Left cardiac atrium (tissue), 4 donors: ENCODE measurements around the gene ZNF316. TPM values are rescaled to one million over a fixed set of nuclear protein-coding genes. Genes with fewer than 3 reads are reported as not detected.

ENCODE experiments used
- ATAC-seq, 2 donors: fragments of 200-7000 bp; cut with Tn5 transposase; one replicate each; pipeline ENCODE4 v1.9.1; 2020; ENCODE audit warnings: mild to moderate bottlenecking in 2 of 2, moderate library complexity in 2 of 2
- DNase-seq: peaks from one replicate; pipeline ENCODE4 v3.0.0-alpha.2; 2020
- intact Hi-C, 2 donors: fragments of 100-400 bp; cut with DNase I; formaldehyde crosslinking; loops; one replicate each; pipeline versions ENCODE4 v1.14.1 to v1.15.1; 2022 to 2023
- long read RNA-seq: library from polyadenylated mRNA; unstranded; transcript quantifications from one replicate; pipeline ENCODE4 v2.0.0, GENCODE V29; 2021
- total RNA-seq, 2 donors: library from RNA; stranded (reverse); fragmentation: NEBNext Ultra II Directional; extraction: Animal tissue kit (Norgen Biotek cat#: 25700); gene quantifications; one replicate each; pipeline ENCODE4 v1.2.1, GENCODE V29; 2021
- donor health status: DM: no; HTN: yes; CAD: no.
- donor health status: DM: no; HTN: yes; CAD: no; lungs with severe emphysema.
- donor health status: DM: yes; HTN: yes; CAD: no.
- donor health status: Dilated cardiomyopathy.

ZNF316 gene
- total RNA-seq, result 10 to 100 TPM; 16.7 to 18.3 TPM
- long read RNA-seq, result 0 reads

- peak; percentile 71 for DNase-seq
- intact Hi-C loops, result no loop called here
Observed at GRCh38 chr7:6636741-6637543, at the start of gene ZNF316. ZNF316 (plus strand) TSS chr7:6637318; CDS start chr7:6642410, 5,092 bp downstream.

GRCh38 chr7:6588566-6588965 lies 48.6 kb upstream of the ZNF316 start:
- intact Hi-C loops, result no loop called here
- ATAC-seq (no peak), DNase-seq (no peak)

More at GRCh38 chr7:6636741-6637543, at the start of gene ZNF316:
- ATAC-seq, result peak; percentile 83 to 93

DNA sequence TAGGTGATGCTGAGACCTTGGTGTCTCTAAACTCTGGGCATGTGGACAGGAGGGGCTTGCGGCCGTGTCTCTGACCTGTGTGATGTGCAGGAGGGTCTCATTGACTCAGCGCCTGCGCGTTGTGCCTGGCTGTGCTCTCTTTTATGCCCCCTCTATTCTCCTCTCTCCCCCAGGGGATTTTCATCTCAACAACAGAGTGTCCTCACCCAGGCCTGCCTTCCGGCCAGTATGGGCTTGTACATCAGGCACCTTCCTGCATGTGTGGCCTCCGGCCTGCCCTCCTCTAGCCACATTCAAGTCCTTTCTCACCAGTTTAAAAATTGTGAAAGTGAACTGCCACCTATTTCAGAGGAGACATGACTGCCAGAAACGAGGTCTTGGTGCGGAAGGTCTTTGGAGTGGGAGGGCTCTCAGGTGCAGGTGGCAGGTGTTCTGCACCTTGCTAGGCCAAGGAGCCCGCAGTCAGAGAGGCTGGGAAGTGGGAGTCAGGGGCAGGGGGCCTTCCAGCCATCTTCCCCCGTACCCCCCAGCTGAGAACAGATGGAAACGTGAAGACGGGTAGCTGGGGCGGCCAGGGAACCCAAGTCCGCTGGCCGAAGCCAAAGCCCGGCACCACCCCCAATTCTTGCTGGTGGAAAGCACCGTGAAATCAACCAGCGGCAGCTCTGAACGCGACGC lies 47.8 kb upstream of the ZNF316 start:
- ATAC-seq, result no peak
- no peak for DNase-seq
- intact Hi-C loops, result no loop called here

- intact Hi-C loops, result no loop called here
- peak; percentile 79 for DNase-seq
- ATAC-seq, result peak; percentile 94 to 97
Observed at GRCh38 chr7:6589829-6590644, 47.1 kb upstream of the ZNF316 start, which contains the start of gene INTS15. INTS15 (plus strand) TSS chr7:6590021; CDS start chr7:6590284, 263 bp downstream.

GRCh38 chr7:6590645-6591110 lies 46.4 kb upstream of the ZNF316 start:
- ATAC-seq (no peak), DNase-seq (no peak)
- intact Hi-C loops, result no loop called here

- intact Hi-C loops, result no loop called here
- ATAC-seq (no peak), DNase-seq (no peak)
Observed at GRCh38 chr7:6600093-6600492, 37.0 kb upstream of the ZNF316 start.

DNA sequence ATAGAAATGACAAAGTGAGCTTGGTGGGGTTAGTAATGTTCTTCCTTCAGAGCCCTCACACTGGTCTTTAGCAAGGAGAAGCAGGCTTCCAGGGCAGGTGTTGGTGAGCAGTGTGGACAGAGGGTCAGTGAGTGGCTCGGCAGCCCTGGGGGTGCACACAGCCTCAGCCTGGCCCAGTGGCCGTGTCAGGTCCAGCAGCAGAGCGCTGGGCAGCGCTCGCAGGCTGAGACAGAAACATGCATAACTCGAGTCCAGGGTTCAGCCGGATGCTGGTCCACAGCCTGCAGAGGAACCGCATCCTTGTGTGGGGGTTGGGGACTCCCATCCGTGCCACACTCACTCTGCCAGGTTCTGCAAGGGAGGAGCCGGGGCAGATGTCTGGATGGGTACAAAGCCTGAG lies 32.7 kb upstream of the ZNF316 start:
- intact Hi-C loops, result no loop called here
- no peak for ATAC-seq

GRCh38 chr7:6606866-6607583 lies 30.1 kb upstream of the ZNF316 start:
- peak; percentile 13 to 15 for ATAC-seq
- intact Hi-C loops, result no loop called here
- no peak for DNase-seq

More for the DNA sequence above, 32.7 kb upstream of the ZNF316 start:
- DNase-seq, result no peak

DNA sequence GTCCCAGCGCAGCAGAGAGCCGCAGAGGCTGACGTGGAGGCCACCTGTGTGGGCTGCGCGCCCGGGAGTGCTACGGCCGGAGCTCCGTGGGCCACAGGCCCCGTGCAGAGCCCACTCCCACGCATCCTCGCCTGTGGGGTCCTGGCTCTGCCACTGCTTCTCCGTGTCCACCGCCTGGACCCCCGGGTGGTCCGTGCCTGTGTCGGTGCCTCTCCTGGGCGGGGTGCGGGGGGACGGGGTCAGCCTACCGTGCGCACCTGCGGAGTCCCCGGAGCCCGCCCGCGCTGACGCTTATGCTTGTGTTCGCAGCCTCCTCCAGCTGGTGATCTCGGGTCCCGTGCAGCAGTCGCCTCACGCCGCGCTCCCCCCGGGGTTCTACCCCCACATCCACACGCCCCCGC lies 29.5 kb upstream of the ZNF316 start:
- intact Hi-C loops, result no loop called here
- no peak for ATAC-seq
- DNase-seq, result no peak

DNA sequence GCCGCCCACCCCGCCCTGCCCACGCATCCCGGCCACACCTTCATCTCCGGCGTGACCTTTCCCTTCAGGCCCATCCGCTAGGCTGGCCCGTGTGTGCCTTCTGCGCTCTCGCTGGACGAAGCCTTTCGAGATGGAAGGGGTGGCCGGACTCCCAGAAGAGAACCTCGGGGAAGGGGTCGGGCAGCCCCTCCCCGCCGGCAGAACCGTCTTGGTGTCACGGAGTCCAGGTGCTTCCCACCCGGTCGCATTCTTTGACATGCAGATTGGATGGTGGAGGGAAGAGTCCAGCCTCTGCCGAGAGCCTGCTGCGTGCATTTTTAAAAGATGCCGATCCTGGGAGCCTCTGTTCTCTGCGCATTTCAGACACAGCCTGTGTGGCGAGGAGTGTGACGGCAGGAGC lies 29.0 kb upstream of the ZNF316 start:
- DNase-seq (no peak), ATAC-seq (no peak)
- intact Hi-C loops, result no loop called here

DNA sequence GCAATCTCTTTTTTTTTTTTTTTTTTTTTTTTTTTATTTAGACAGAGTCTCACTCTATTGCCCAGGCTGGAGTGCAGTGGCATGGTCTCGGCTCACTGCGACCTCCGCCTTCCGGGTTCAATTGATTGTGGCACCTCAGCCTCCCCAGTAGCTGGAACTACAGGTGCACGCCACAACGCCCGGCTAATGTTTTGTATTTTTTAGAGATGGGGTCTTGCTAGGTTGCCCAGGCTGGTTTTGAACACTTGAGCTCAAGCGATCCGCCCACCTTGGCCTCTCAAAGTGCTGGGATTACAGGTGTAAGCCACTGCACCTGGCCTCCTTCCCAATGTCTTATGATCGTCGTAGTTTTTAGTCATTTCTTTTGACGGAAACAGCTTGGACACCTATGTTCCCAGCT lies 28.3 kb upstream of the ZNF316 start:
- intact Hi-C loops, result no loop called here
- no peak for DNase-seq
- ATAC-seq, result no peak

- ATAC-seq, result no peak
- intact Hi-C loops, result no loop called here
- DNase-seq, result no peak
Observed at GRCh38 chr7:6612819-6613218, 24.3 kb upstream of the ZNF316 start.

GRCh38 chr7:6613706-6614105 lies 23.4 kb upstream of the ZNF316 start:
- intact Hi-C loops, result no loop called here
- DNase-seq (no peak), ATAC-seq (no peak)

DNA sequence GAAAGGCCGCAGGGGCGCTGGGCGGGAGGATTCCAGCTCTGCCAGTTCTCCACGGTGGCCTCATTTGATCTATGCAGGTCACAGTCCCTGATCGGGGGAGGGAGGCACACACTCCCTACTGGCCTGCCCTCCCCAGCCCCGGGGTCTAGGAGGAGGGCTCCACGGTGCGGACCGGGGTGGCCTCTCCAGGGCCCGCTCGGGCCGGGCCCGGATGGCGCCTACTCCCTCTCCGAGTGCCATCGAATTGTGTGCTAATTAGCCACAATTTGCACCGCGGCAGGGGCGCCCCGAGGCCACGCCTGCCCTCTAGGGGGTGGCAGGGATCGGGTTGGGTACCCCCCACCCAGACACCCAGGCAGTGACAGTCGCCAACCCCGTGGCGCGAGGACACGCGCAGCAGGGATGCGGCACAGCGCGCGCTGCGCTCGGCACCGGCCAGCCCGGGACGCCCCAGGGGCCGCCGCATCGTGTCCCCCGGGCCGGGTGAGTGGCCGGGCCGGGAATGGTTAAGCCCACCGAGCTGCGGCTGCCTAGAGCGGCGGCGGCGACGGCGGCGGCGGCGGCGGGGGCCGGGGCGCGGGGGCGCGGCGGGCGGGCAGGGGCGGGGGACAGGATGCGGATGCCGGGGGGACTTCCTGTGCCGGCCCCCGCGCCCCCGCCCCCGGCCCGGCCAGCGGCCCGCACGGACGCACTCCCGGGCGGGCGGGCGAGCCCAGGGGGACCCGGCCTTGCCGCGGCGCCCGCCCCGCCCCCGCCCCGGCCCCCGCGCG lies 22.0 kb upstream of the ZNF316 start, which contains the start of gene ZNF853:
Gene ZNF853 (plus strand): TSS at position 658 of the 770 bp plus-strand sequence. CDS start 565 bp downstream, outside the sequence.
- peak; percentile 38 for DNase-seq
- intact Hi-C loops, result no loop called here
- peak; percentile 50 to 82 for ATAC-seq

- intact Hi-C loops, result no loop called here
- ATAC-seq, result peak; percentile 46 to 50
- DNase-seq, result peak; percentile 36
Observed at GRCh38 chr7:6615723-6616555, 21.2 kb upstream of the ZNF316 start.

DNA sequence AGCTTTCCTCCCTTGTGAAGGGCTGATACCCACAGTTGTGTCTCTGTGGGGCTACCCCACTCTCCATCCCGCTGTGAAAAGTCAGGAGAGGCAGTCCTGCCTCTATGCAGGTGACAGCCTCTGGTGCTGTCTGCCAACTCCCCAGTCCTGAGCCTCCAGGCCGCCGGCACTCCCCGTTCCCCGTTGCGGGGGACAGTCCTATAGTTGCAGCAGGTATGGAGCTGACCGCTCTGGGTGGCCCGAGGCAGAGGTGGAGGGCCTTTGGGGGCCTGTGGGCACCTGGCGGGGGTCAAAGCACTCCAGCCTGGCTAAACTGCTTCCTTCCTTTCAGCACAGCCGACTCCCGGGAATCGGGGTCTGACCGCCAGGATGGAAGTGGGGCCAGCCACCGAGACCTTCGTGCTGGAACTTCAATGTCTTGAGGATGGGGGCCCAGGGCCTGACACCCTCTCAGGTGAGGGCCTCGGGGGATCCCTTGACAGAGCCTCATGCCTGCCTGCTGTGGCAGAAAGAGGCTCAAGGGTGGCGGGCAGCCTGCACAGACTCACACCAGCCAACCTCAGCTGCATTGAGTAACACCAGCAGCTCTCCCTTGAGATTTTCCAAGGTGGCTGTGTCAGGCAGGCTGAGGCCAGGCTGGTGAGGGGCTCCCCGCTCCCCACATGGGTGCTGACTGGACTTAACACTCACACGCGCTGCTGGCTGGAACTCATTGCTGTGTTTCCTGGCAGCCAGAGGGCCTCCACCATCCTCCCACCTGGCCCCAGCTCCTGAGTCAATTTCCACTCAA lies 20.1 kb upstream of the ZNF316 start:
- DNase-seq (no peak), ATAC-seq (no peak)
- intact Hi-C loops, result no loop called here
